ENCODE results near the gene ABCA13. TPM values are rescaled to one million over a fixed set of nuclear protein-coding genes. Genes with fewer than 3 reads are reported as not detected.

Gene ABCA13
- total and polyA plus RNA-seq, 2 of the 4 experiments (the other 2 are of a cell fraction), result under 0.01 to 0.07 TPM

- in situ Hi-C loops (cut with MboI; ENCODE audit: low sequenced_read_pairs), result no loop called here
Measured at GRCh38 chr7:48299580-48300169, 128.4 kb downstream of the ABCA13 start.

More at GRCh38 chr7:48299580-48300169, 128.4 kb downstream of the ABCA13 start:
- BruUV-seq (replicated peaks), result no TSS peak
- no peak overlapping the region for H3K56ac ChIP-seq (ENCODE audit: extremely low read depth, insufficient read depth, low read length)
- H3K14ac ChIP-seq (replicated peaks; ENCODE audit: low read depth, low read length), result no peak overlapping the region
- dilution Hi-C loops (cut with HindIII; ENCODE audit: low sequenced_read_pairs, unreplicated experiment), result no loop called here
- ChIA-PET CTCF (interaction anchor here (0.6 to 1.7 kb wide), 5 partner anchors 9 to 166 kb away, joined by 3 to 10 read pairs (median 4); no protein-coding TSS in a partner anchor), POLR2A (ENCODE audit: unreplicated experiment) (no interaction called here)
- no peak overlapping the region for H4K5ac ChIP-seq (ENCODE audit: low read depth, low read length)
- H3K4me2 ChIP-seq (ENCODE audit: low read depth, low read length), result no peak overlapping the region
- H3K4ac ChIP-seq (ENCODE audit: low read depth, low read length), result no peak overlapping the region
- H4K8ac ChIP-seq (ENCODE audit: low read depth in 2 of 2, low read length in 2 of 2), result no peak overlapping the region
- WGBS, 2 experiments (ENCODE audit: extremely low coverage in 2 of 2, insufficient read length in 1 of 2), result 36% methylated on average over 2 of the region's 4 CpGs; no CpG with 5 or more reads in 1 of the 2 experiments
- H3K79me1 ChIP-seq (ENCODE audit: low read depth in 1 of 2, low read length in 2 of 2), result no peaks in the 10 kb centered on the region
- H3K4me1 ChIP-seq (ENCODE audit: control insufficient read depth, insufficient read depth, low read length), result peaks cover 4% of the 10 kb centered on the region
- H3K23ac ChIP-seq (ENCODE audit: low read depth, low read length), result no peak overlapping the region
- no peak overlapping the region for H2BK120ac ChIP-seq (ENCODE audit: low read depth, low read length)
- TF ChIP-seq POLR2A (IDR thresholded peaks at IDR 0.05; ENCODE audit: low read depth, low read length) (0 out of 2 replicates have a peak, but pooled peaks have one; percentile 25), RAD21 (IDR thresholded peaks at IDR 0.05; ENCODE audit: low read length) (peak; percentile 88), MXI1 (IDR thresholded peaks at IDR 0.05; ENCODE audit: borderline replicate concordance, low read depth, low read length) (no peak), SMC3 (IDR thresholded peaks at IDR 0.05; ENCODE audit: low read depth, low read length) (peak; percentile 57)
- TF ChIP-seq, protein P1, sequence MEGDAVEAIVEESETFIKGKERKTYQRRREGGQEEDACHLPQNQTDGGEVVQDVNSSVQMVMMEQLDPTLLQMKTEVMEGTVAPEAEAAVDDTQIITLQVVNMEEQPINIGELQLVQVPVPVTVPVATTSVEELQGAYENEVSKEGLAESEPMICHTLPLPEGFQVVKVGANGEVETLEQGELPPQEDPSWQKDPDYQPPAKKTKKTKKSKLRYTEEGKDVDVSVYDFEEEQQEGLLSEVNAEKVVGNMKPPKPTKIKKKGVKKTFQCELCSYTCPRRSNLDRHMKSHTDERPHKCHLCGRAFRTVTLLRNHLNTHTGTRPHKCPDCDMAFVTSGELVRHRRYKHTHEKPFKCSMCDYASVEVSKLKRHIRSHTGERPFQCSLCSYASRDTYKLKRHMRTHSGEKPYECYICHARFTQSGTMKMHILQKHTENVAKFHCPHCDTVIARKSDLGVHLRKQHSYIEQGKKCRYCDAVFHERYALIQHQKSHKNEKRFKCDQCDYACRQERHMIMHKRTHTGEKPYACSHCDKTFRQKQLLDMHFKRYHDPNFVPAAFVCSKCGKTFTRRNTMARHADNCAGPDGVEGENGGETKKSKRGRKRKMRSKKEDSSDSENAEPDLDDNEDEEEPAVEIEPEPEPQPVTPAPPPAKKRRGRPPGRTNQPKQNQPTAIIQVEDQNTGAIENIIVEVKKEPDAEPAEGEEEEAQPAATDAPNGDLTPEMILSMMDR (conservative IDR thresholded peaks at IDR 0.05; ENCODE audit: low read depth, low read length), result peak; percentile 82
- no peaks in the 10 kb centered on the region for H3K9me3 ChIP-seq (ENCODE audit: control insufficient read depth, insufficient read depth, low read length)
- peak; percentile 80 for DNase-seq
- intact Hi-C loops (cut with micrococcal nuclease), result no loop called here
- H2BK15ac ChIP-seq (ENCODE audit: low read depth, low read length), result no peak overlapping the region
- no peaks in the 10 kb centered on the region for H3K36me3 ChIP-seq (ENCODE audit: control insufficient read depth, insufficient read depth, low read length)
- H3K4me3 ChIP-seq (ENCODE audit: insufficient read depth, low read depth, low read length), result no peak overlapping the region
- no peak overlapping the region for H3K9ac ChIP-seq (ENCODE audit: low read depth, low read length)
- H3K9me1 ChIP-seq (ENCODE audit: insufficient read depth, low read length), result no peaks in the 10 kb centered on the region
- H2AFZ ChIP-seq (replicated peaks; ENCODE audit: low read length, poor library complexity), result no peak overlapping the region
- H2AK9ac ChIP-seq (replicated peaks; ENCODE audit: low read depth, low read length, poor library complexity), result no peak overlapping the region
- H2BK5ac ChIP-seq (ENCODE audit: low read depth, low read length, poor library complexity, severe bottlenecking), result no peak overlapping the region
- no peak overlapping the region for H2AK5ac ChIP-seq (ENCODE audit: low read depth, low read length)
- no peaks in the 10 kb centered on the region for H4K20me1 ChIP-seq (ENCODE audit: insufficient read depth, low read length)
- ATAC-seq (ENCODE audit: low read depth), result peak; percentile 95
- no peak overlapping the region for H4K91ac ChIP-seq (ENCODE audit: insufficient read depth, low read depth, low read length)
- H3K27me3 ChIP-seq (ENCODE audit: control insufficient read depth, insufficient read depth, low read length), result no peaks in the 10 kb centered on the region
- no peak overlapping the region for H2BK20ac ChIP-seq (ENCODE audit: low read depth, low read length)
- no peak overlapping the region for H3K27ac ChIP-seq (ENCODE audit: insufficient read depth, low read length)
- no peak overlapping the region for H3K18ac ChIP-seq (ENCODE audit: low read depth, low read length)
